ENCODE results near the gene CRKL. TPM values are rescaled to one million over a fixed set of nuclear protein-coding genes. Genes with fewer than 3 reads are reported as not detected.
A peak's percentile ranks its signal among the peaks of the same experiment; 100 is the strongest.

CRKL gene
- total RNA-seq, 3 donors from 2014 or later, result 36.8 to 46.5 (median 42.3) TPM

GRCh38 chr22:20994902-20995241, 77.7 kb downstream of the CRKL start:
- H3K27me3 ChIP-seq, result no peaks in the 10 kb centered on the region
- no peak overlapping the region for H3K27ac ChIP-seq
- H3K4me1 ChIP-seq, result peaks cover 2 to 3% of the 10 kb centered on the region in 2 donors
- no peaks in the 10 kb centered on the region for H3K9me3 ChIP-seq
- no peaks in the 10 kb centered on the region for H3K36me3 ChIP-seq
- no peak for DNase-seq (ENCODE audit: low spot score in 2 of 2)
- no peak overlapping the region for H3K4me3 ChIP-seq
- intact Hi-C loops (cut with DNase I; ENCODE audit: low total_unique reads), result no loop called here
- TF ChIP-seq POLR2A (IDR thresholded peaks at IDR 0.05) (no peak), CTCF (IDR thresholded peaks at IDR 0.05) (no peak), POLR2AphosphoS5 (IDR thresholded peaks at IDR 0.05) (no peak)

- no peak overlapping the region for H3K27ac ChIP-seq
- no peaks in the 10 kb centered on the region for H3K9me3 ChIP-seq
- peaks cover 4 to 10% of the 10 kb centered on the region in 2 donors for H3K4me1 ChIP-seq
- DNase-seq (ENCODE audit: low spot score in 2 of 2), result no peak
- H3K4me3 ChIP-seq, result no peak overlapping the region
- no peaks in the 10 kb centered on the region for H3K27me3 ChIP-seq
- TF ChIP-seq POLR2AphosphoS5 (IDR thresholded peaks at IDR 0.05) (no peak), CTCF (IDR thresholded peaks at IDR 0.05) (no peak), POLR2A (IDR thresholded peaks at IDR 0.05) (no peak)
- intact Hi-C loops (cut with DNase I; ENCODE audit: low total_unique reads), result no loop called here
- H3K36me3 ChIP-seq, result no peaks in the 10 kb centered on the region
Measured at GRCh38 chr22:20995329-20996030, 78.3 kb downstream of the CRKL start.

GRCh38 chr22:20996031-20996410, 78.8 kb downstream of the CRKL start:
- H3K27me3 ChIP-seq, result no peaks in the 10 kb centered on the region
- H3K4me1 ChIP-seq, result peaks cover 4 to 14% of the 10 kb centered on the region in 2 donors
- no peak overlapping the region for H3K4me3 ChIP-seq
- H3K27ac ChIP-seq, result no peak overlapping the region
- no peak for DNase-seq (ENCODE audit: low spot score in 2 of 2)
- no peaks in the 10 kb centered on the region for H3K36me3 ChIP-seq
- TF ChIP-seq POLR2AphosphoS5 (IDR thresholded peaks at IDR 0.05) (no peak), POLR2A (IDR thresholded peaks at IDR 0.05) (no peak), CTCF (IDR thresholded peaks at IDR 0.05) (no peak)
- intact Hi-C loops (cut with DNase I; ENCODE audit: low total_unique reads), result no loop called here
- H3K9me3 ChIP-seq, result no peaks in the 10 kb centered on the region

- Histone ChIP-seq H3K4me3 (no peak overlapping the region), H3K27ac (peak overlapping the region in 1 of 2 donors; percentile 12), H3K9me3 (no peaks in the 10 kb centered on the region), H3K27me3 (no peaks in the 10 kb centered on the region), H3K4me1 (peaks cover 4 to 14% of the 10 kb centered on the region in 2 donors), H3K36me3 (no peaks in the 10 kb centered on the region)
- TF ChIP-seq CTCF (IDR thresholded peaks at IDR 0.05), result no peak
- TF ChIP-seq POLR2AphosphoS5 (IDR thresholded peaks at IDR 0.05), result no peak
- TF ChIP-seq POLR2A (IDR thresholded peaks at IDR 0.05), result no peak
- intact Hi-C loops (cut with DNase I; ENCODE audit: low total_unique reads), result no loop called here
- DNase-seq (ENCODE audit: low spot score in 2 of 2), result no peak
Measured at GRCh38 chr22:20996598-20997535, 79.7 kb downstream of the CRKL start.
